Left lung (tissue), 10 donors: Measurements from ENCODE around the gene DLGAP4. TPM values are rescaled to one million over a fixed set of nuclear protein-coding genes. Genes with fewer than 3 reads are reported as not detected.
A peak's percentile ranks its signal among the peaks of the same experiment; 100 is the strongest.

ENCODE experiments used
- ATAC-seq: fragments of 200-7000 bp; cut with Tn5 transposase; one replicate; pipeline ENCODE4 v1.9.1; 2020; ENCODE audit warnings: moderate library complexity
- DNase-seq, 4 donors: peaks; one replicate each; pipeline ENCODE4 v3.0.0-alpha.2; 2013 to 2020
- H3K27ac ChIP-seq, 2 donors: fragments of 200-600 bp; sonication (generic) in 1 of 2; one replicate each; pipeline versions ENCODE4 v1.5.0 to v1.8.0; 2020 to 2021
- H3K27me3 ChIP-seq, 2 donors: fragments of 200-600 bp; sonication (generic) in 1 of 2; one replicate each; pipeline versions ENCODE4 v1.5.0 to v1.8.0; 2020 to 2021
- H3K36me3 ChIP-seq, 2 donors: fragments of 200-600 bp; sonication (generic) in 1 of 2; one replicate each; pipeline versions ENCODE4 v1.5.0 to v1.8.0; 2020 to 2021
- H3K4me1 ChIP-seq, 2 donors: fragments of 200-600 bp; one replicate each; pipeline ENCODE4 v1.8.0; 2021
- H3K4me3 ChIP-seq, 2 donors: fragments of 200-600 bp; sonication (generic) in 1 of 2; one replicate each; pipeline versions ENCODE4 v1.5.0 to v1.8.0; 2020 to 2021; ENCODE audit warnings: mild to moderate bottlenecking in 1 of 2
- H3K9me3 ChIP-seq, 2 donors: fragments of 200-600 bp; sonication (generic) in 1 of 2; one replicate each; pipeline versions ENCODE4 v1.5.0 to v1.8.0; 2020 to 2021
- intact Hi-C, 2 donors: fragments of 100-400 bp; cut with DNase I; formaldehyde crosslinking; loops; one replicate each; pipeline versions ENCODE4 v1.11.2 to v1.14.2; 2022
- polyA plus RNA-seq, 6 donors: library from polyadenylated mRNA; unstranded; fragments of 120-200 nt; gene quantifications; one replicate each; pipeline ENCODE4 v1.2.1, GENCODE V29; 2013; ENCODE audit not compliant: insufficient read length in 6 of 6
- total RNA-seq, 2 donors: library from RNA; stranded (reverse); fragmentation: NEBNext Ultra II Directional; extraction: Animal tissue kit (Norgen Biotek cat#: 25700); gene quantifications; one replicate each; pipeline ENCODE4 v1.2.1, GENCODE V29; 2021
- TF ChIP-seq, protein P1 (sequence below), 2 donors: fragments of 200-600 bp; sonication (generic) in 1 of 2; IDR thresholded peaks; one replicate each; pipeline versions ENCODE4 v1.5.0 to v1.8.0; 2021; ENCODE audit warnings: antibody characterized with exemption in 2 of 2
- donor health status: DM: no; HTN: yes; CAD: no.
- donor health status: DM: no; HTN: no; CAD: no.

DLGAP4 gene
- total and polyA plus RNA-seq, 8 donors = 53.5 to 84.3 (median 72.1) TPM

DNA sequence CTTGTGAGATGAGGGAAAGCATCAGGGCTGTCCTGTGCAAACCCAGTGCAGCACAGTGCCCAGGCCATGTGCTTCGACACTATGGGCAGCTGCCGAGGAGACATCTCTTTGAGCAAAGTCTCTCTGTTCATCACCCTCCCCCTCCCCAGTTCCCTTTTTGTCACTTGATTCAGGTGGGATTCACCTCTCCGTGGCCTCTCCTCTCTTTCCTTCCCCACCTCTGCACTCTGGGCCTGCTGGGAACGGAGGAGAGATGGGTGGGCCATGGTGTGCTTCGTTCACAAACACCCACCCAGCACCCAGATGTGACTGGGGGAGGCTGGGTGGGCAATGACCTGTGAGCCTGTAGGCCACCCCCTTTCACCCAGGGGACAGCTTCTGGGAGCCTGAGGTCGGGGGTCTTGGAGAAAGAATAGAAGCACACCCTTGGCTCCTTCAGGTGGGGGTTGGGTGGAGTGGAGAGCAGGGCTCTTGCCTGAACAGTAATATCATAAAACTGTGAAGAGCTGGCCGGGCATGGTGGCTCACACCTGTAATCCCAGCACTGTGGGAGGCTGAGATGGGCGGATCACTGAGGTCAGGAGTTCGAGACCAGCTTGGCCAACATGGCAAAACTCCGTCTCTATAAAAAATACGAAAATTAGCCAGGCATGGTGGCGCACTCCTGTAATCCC, 33.5 kb upstream of the DLGAP4 start:
- no peaks in the 10 kb centered on the region for H3K4me1 ChIP-seq
- DNase-seq (no peak), ATAC-seq (no peak)
- no peak overlapping the region for H3K27ac ChIP-seq
- no peak overlapping the region for H3K4me3 ChIP-seq
- peaks cover 0 to 25% of the 10 kb centered on the region in 2 donors for H3K27me3 ChIP-seq
- no peaks in the 10 kb centered on the region for H3K9me3 ChIP-seq
- intact Hi-C loops = no loop called here
- H3K36me3 ChIP-seq = no peaks in the 10 kb centered on the region
- TF ChIP-seq, protein P1, sequence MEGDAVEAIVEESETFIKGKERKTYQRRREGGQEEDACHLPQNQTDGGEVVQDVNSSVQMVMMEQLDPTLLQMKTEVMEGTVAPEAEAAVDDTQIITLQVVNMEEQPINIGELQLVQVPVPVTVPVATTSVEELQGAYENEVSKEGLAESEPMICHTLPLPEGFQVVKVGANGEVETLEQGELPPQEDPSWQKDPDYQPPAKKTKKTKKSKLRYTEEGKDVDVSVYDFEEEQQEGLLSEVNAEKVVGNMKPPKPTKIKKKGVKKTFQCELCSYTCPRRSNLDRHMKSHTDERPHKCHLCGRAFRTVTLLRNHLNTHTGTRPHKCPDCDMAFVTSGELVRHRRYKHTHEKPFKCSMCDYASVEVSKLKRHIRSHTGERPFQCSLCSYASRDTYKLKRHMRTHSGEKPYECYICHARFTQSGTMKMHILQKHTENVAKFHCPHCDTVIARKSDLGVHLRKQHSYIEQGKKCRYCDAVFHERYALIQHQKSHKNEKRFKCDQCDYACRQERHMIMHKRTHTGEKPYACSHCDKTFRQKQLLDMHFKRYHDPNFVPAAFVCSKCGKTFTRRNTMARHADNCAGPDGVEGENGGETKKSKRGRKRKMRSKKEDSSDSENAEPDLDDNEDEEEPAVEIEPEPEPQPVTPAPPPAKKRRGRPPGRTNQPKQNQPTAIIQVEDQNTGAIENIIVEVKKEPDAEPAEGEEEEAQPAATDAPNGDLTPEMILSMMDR (IDR thresholded peaks at IDR 0.05) = no peak

DNA sequence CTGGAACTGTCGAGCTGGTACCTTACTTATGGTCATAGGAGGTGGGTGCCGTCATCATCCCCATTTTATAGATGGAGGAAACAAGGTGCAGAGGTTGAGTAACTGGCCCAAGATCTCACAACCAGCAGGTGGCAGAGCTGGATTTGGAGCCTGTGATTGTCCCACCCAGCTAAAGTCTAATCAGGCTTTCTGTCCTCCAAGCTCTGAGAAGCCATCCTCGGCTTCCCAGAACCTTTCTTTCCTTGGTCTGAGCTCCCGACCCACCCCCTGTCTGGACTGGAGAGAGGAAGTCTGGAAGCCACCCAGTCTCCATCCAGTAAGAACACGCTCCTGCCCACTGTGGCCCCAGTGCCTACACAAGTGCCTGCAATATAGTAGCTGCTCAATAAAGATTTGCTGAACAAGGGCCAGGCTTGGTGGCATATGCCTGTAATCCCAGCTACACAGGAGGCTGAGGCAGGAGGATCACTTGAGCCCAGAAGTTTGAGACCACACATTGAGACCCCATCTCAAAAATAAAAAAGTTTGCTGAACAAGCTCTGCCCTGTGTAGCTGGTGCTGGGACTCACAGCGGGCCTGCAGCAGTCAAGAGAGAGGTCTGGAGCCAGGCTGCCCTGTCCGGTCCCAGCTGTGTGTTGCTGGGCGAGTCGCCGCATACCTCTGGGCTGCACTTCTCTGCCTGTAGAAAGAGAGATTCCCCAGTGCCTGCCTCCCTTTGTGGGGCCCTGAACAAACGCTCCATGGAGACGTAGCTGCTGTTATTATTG, 32.5 kb upstream of the DLGAP4 start:
- ATAC-seq (peak; percentile 36), DNase-seq (no peak)
- intact Hi-C loops = no loop called here
- no peaks in the 10 kb centered on the region for H3K36me3 ChIP-seq
- no peaks in the 10 kb centered on the region for H3K4me1 ChIP-seq
- H3K27me3 ChIP-seq = peaks cover 0 to 30% of the 10 kb centered on the region in 2 donors
- no peak overlapping the region for H3K27ac ChIP-seq
- no peaks in the 10 kb centered on the region for H3K9me3 ChIP-seq
- TF ChIP-seq, protein P1 (IDR thresholded peaks at IDR 0.05) = no peak
- H3K4me3 ChIP-seq = no peak overlapping the region

DNA sequence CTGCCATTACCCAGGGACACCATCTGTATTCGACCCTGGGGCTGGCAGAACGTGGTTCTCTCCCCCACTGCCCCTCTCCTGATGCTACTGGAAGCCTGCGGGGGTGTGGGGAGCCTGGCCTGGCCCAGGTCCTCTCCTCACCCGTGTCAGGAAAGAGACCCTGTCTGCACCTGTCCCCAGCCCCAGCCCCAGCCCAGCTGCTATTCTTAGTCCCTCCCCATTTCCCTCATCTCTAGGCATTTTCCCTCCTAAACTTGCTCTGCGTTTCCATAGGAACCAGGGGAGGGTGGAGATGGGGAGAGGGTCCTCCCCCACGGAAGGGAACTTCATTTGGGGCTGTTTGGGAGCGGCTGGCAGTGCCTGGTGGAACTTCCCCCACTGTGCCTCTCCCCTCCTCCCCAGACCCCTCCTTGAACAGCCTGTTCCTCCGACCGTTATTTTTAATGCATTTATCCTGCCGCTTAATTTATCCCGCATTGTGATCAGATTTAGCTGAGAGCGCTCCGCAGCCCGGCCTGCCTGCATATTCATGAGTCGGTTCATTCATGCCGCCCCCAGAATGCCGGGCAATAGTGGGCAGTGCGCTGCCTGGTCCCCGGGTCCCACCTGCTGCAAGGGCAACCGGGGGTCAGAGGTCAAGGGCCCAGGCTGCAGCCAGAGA, 31.8 kb upstream of the DLGAP4 start:
- no peaks in the 10 kb centered on the region for H3K4me1 ChIP-seq
- DNase-seq (no peak), ATAC-seq (no peak)
- no peak overlapping the region for H3K27ac ChIP-seq
- no peak overlapping the region for H3K4me3 ChIP-seq
- H3K36me3 ChIP-seq = no peaks in the 10 kb centered on the region
- TF ChIP-seq, protein P1 (IDR thresholded peaks at IDR 0.05) = no peak
- intact Hi-C loops = no loop called here
- peaks cover 0 to 37% of the 10 kb centered on the region in 2 donors for H3K27me3 ChIP-seq
- no peaks in the 10 kb centered on the region for H3K9me3 ChIP-seq

DNA sequence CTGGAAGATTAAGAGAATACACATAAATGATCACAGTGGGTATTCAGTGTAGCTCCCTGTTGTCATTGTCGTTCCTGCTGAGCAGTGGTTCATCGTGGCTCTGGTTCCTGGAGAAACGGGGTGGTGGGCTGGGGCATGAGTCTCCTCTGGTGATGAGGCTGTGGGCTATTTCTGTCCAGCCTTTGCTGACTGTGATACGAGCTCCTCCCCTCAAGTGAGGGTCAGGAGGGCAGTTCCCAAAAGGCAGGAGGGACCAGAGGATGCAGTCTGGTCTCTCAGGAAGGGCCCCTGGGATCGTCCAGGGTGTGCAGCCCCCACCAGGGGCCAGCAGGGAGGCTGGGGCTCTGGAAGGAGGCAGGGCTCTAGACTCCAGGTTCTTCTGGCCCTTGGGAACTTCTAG, 31.1 kb upstream of the DLGAP4 start:
- no peaks in the 10 kb centered on the region for H3K4me1 ChIP-seq

More for the DNA sequence above, 31.1 kb upstream of the DLGAP4 start:
- intact Hi-C loops = no loop called here
- TF ChIP-seq, protein P1 (IDR thresholded peaks at IDR 0.05) = no peak
- H3K4me3 ChIP-seq = no peak overlapping the region
- no peaks in the 10 kb centered on the region for H3K9me3 ChIP-seq
- peaks cover 0 to 44% of the 10 kb centered on the region in 2 donors for H3K27me3 ChIP-seq
- no peaks in the 10 kb centered on the region for H3K36me3 ChIP-seq
- DNase-seq (no peak), ATAC-seq (no peak)
- H3K27ac ChIP-seq = no peak overlapping the region
